K562 (cell line): Measurements from ENCODE around the gene RERE. TPM values are rescaled to one million over a fixed set of nuclear protein-coding genes. Genes with fewer than 3 reads are reported as not detected.

Experiments used
- BACH1 ChIP-seq: fragments of 200-800 bp; sonication (Bioruptor generic); IDR thresholded peaks from 2 replicates; pipeline ENCODE4 v1.6.1; 2016; ENCODE audit warnings: missing genetic modification characterization, missing compliant biosample characterization
- BRD9 ChIP-seq: fragments of 450-650 bp; IDR thresholded peaks from 2 replicates; pipeline ENCODE4 v1.6.1; 2018; ENCODE audit warnings: low read depth; ENCODE audit not compliant: partially characterized antibody
- CEBPB ChIP-seq: fragments of 450-650 bp; IDR thresholded peaks from 2 replicates; pipeline ENCODE4 v1.6.1; 2016; ENCODE audit warnings: missing genetic modification characterization, missing compliant biosample characterization
- CEBPG ChIP-seq, 3 experiments: fragments of 200-800 bp in 1 of 3; sonication (Bioruptor generic) in 1 of 3; sonication (generic) in 1 of 3; formaldehyde crosslinking in 1 of 3; IDR thresholded peaks in 2 of 3; conservative IDR thresholded peaks in 1 of 3; 2 replicates each; pipeline versions ENCODE4 v1.6.1 to v1.8.0; 2016 to 2022; ENCODE audit warnings: missing compliant biosample characterization in 2 of 3, missing genetic modification characterization in 2 of 3, mild to moderate bottlenecking in 1 of 3, missing genetic modification reagents in 1 of 3
- CXXC5 ChIP-seq: fragments of 250-450 bp; sonication (Bioruptor Pico); IDR thresholded peaks from 2 replicates; pipeline ENCODE4 v1.8.0; 2022; ENCODE audit warnings: inconsistent platforms, mild to moderate bottlenecking, moderate library complexity
- ELF1 ChIP-seq: fragments of 200-800 bp; sonication (Bioruptor generic); IDR thresholded peaks from 2 replicates; pipeline ENCODE4 v1.6.1; 2016; ENCODE audit warnings: missing genetic modification characterization, missing compliant biosample characterization
- ETV1 ChIP-seq: fragments of 450-650 bp; conservative IDR thresholded peaks from 2 replicates; pipeline ENCODE4 v1.6.1; 2016; ENCODE audit warnings: missing genetic modification characterization, control low read depth, low read depth, missing compliant biosample characterization
- FOSL1 ChIP-seq: fragments of 200-800 bp; sonication (Bioruptor generic); conservative IDR thresholded peaks from 2 replicates; pipeline ENCODE4 v1.6.1; 2016; ENCODE audit warnings: missing genetic modification characterization, missing compliant biosample characterization
- FOXA3 ChIP-seq, 2 experiments: fragments of 450-650 bp in 1 of 2; sonication (generic) in 1 of 2; formaldehyde crosslinking; IDR thresholded peaks in 1 of 2; conservative IDR thresholded peaks in 1 of 2; 2 replicates each; pipeline versions ENCODE4 v1.4.0 to v1.8.0; 2020 to 2022; ENCODE audit warnings: mild to moderate bottlenecking in 2 of 2, missing genetic modification reagents in 1 of 2
- GABPA ChIP-seq: fragments of 200-800 bp; sonication (Bioruptor generic); conservative IDR thresholded peaks from 2 replicates; pipeline ENCODE4 v1.6.1; 2016; ENCODE audit warnings: low read depth, missing genetic modification characterization, missing compliant biosample characterization
- SUPT5H ChIP-seq: fragments of 450-650 bp; IDR thresholded peaks from 2 replicates; pipeline ENCODE4 v1.6.1; 2016
- ZC3H4 ChIP-seq: sonication (generic); formaldehyde crosslinking; IDR thresholded peaks from 2 replicates; pipeline ENCODE4 v1.9.0; 2021; ENCODE audit warnings: missing genetic modification reagents, borderline replicate concordance
- ZFP1 ChIP-seq: fragments of 450-650 bp; formaldehyde crosslinking; IDR thresholded peaks from 2 replicates; pipeline ENCODE4 v1.4.0; 2020; ENCODE audit warnings: mild to moderate bottlenecking, mixed read lengths
- ZNF3 ChIP-seq: fragments of 250-450 bp; sonication (Bioruptor Pico); IDR thresholded peaks from 2 replicates; pipeline ENCODE4 v1.5.0; 2021; ENCODE audit warnings: mild to moderate bottlenecking, moderate library complexity
- ZNF324 ChIP-seq: fragments of 250-450 bp; sonication (Bioruptor Pico); IDR thresholded peaks from 2 replicates; pipeline ENCODE4 v1.4.0; 2020; ENCODE audit warnings: mild to moderate bottlenecking
- ZNF639 ChIP-seq, 2 experiments: fragments of 200-800 bp in 1 of 2; sonication (Bioruptor generic) in 1 of 2; sonication (generic) in 1 of 2; formaldehyde crosslinking in 1 of 2; IDR thresholded peaks in 1 of 2; conservative IDR thresholded peaks in 1 of 2; 2 replicates each; pipeline versions ENCODE4 v1.5.0 to v1.6.1; 2016 to 2020; ENCODE audit warnings: missing compliant biosample characterization in 1 of 2, missing genetic modification characterization in 1 of 2, missing genetic modification reagents in 1 of 2
- polyA plus RNA-seq, 8 experiments: library from polyadenylated mRNA; depleted of rRNA in 4 of 8; stranded (reverse) in 5 of 8; unstranded in 3 of 8; fragments of >200 nt; fragmentation: Nextera tagmentation in 2 of 8; fragmentation: Illumina TruSeq in 1 of 8; extraction: Ambion mirVana in 2 of 8; extraction: Trizol in 1 of 8; gene quantifications; 2 replicates each; pipeline versions ENCODE4 v1.2.1 to v1.2.3, GENCODE V29; 2011 to 2014; ENCODE audit warnings: inconsistent platforms in 1 of 8, missing spikeins in 1 of 8
- total RNA-seq, 7 experiments: library from RNA; depleted of rRNA in 6 of 7; stranded (reverse); fragments of >200 nt in 6 of 7; fragmentation: Illumina TruSeq in 2 of 7; extraction: Trizol in 2 of 7; gene quantifications; 2 replicates each; pipeline versions ENCODE4 v1.2.1 to v1.2.3, GENCODE V29; 2011 to 2021; ENCODE audit warnings: low replicate concordance in 1 of 7

The RERE gene
- total and polyA plus RNA-seq, 9 of the 15 experiments (the other 6 are each of a cell fraction or from before 2014, with no cell fraction given), result 3.0 to 51.5 (median 13.4) TPM

- TF ChIP-seq FOXA3 (CRISPR knock-in tag; conservative IDR thresholded peaks at IDR 0.05 in 1 of 2, IDR thresholded peaks at IDR 0.05 in 1 of 2) (peak in 1 of 2 experiments; percentile 55; a peak in 1 of 4 replicates), GABPA (tag) (peak; percentile 57), ZNF3 (CRISPR knock-in tag) (no peak), CXXC5 (0 out of 2 replicates have a peak, but pooled peaks have one; percentile 9), BRD9 (no peak), ETV1 (0 out of 2 replicates have a peak, but pooled peaks have one; percentile 19), BACH1 (tag) (peak; percentile 48; the same call in 1 of the 2 replicates), CEBPG (CRISPR knock-in tag; IDR thresholded peaks at IDR 0.05) (no peak), CEBPG (tag; conservative IDR thresholded peaks at IDR 0.05 in 1 of 2, IDR thresholded peaks at IDR 0.05 in 1 of 2) (peak; percentile 52 to 60; a peak in 2 of 4 replicates), ZNF324 (no peak), ZFP1 (CRISPR knock-in tag) (no peak), ZC3H4 (no peak), ZNF639 (CRISPR knock-in tag; conservative IDR thresholded peaks at IDR 0.05 in 1 of 2, IDR thresholded peaks at IDR 0.05 in 1 of 2) (0 out of 4 replicates have a peak, but pooled peaks of 1 of the 2 experiments have one; percentile 32), ELF1 (tag) (peak; percentile 17; the same call in 1 of the 2 replicates), SUPT5H (no peak), CEBPB (tag) (peak; percentile 70), FOSL1 (0 out of 2 replicates have a peak, but pooled peaks have one; percentile 16)
These were observed 104.8 kb downstream of the RERE start (continued) for GRCh38 chr1:8712413-8713231.
